ENCODE data around the gene LRCH2. TPM values are rescaled to one million over a fixed set of nuclear protein-coding genes. Genes with fewer than 3 reads are reported as not detected.
"Not testable (repeated sequence)": the region's sequence is repeated elsewhere in the genome, so short reads cannot be mapped to it uniquely, and the experiment has no call there.

LRCH2 gene
- total and polyA plus RNA-seq, 9 of the 15 experiments (the other 6 are each of a cell fraction or from before 2014, with no cell fraction given), result 1.4 to 7.2 (median 2.9) TPM

DNA sequence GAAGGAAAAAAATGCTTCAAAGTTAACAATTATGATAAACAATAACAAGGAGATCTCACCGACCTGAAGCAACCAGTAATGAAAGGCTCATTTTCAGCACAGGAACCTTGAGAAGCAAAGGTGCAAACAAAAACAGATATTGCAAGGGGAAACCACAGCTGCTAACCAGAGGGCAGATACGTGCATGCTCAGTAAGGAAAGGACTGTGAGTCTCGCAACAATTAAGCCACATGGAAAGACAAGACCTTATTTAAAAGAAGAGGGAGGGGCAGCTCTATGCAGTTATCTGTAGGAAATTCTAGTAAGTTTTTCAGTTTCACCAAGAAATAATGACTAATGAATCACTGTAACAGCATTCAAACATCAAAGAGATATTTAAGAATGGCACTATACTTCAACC, 19.3 kb downstream of the LRCH2 start (continued):
- no peak for TF ChIP-seq RNF219 (CRISPR knock-in tag; IDR thresholded peaks at IDR 0.05)
- no peak for TF ChIP-seq ZC3H4 (CRISPR knock-in tag; IDR thresholded peaks at IDR 0.05; ENCODE audit: borderline replicate concordance)

DNA sequence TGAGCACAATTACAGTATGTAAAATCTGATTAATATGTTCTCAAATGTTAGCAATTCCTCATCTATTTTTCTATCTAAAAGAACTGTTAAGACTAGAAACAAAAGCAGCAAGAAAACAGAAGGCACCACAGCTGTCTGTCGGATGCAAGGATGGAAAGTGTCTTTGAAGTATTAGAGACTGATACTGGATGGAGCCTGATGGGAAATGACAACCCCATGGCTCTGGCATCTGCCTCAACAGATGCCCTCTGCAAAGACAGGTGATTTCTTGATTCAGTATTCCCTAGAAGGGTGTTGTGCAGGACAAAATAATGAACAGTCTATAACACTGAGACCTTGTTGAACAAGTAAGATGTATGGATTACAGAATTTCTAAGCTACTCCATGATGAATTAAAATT, 19.7 kb downstream of the LRCH2 start:
- POLR2A ChIA-PET, result no interaction called here
- Histone ChIP-seq H2AFZ (ENCODE audit: low read depth, low read length) (no peak overlapping the region), H3K9me1 (ENCODE audit: control insufficient read depth, insufficient read depth, low read length) (no peaks in the 10 kb centered on the region), H3K79me2 (ENCODE audit: control insufficient read depth, insufficient read depth, low read length) (no peaks in the 10 kb centered on the region), H3K9ac (ENCODE audit: insufficient read depth in 1 of 2, low read depth in 2 of 2, low read length in 2 of 2) (no peak overlapping the region), H4K20me1 (replicated peaks; ENCODE audit: control insufficient read depth, insufficient read depth, low read length) (no peaks in the 10 kb centered on the region), H3K27me3 (ENCODE audit: control insufficient read depth in 2 of 2, insufficient read depth in 2 of 2, low read length in 2 of 2) (no peaks in the 10 kb centered on the region), H3K27ac (ENCODE audit: extremely low read depth, low read depth, low read length) (no peak overlapping the region), H3K4me3 (no peak overlapping the region), H3K4me1 (replicated peaks in 1 of 2; ENCODE audit: control insufficient read depth in 2 of 2, insufficient read depth in 2 of 2, low read length in 2 of 2) (no peaks in the 10 kb centered on the region), H3K4me2 (ENCODE audit: insufficient read depth, low read length) (no peak overlapping the region), H3K36me3 (ENCODE audit: control insufficient read depth, insufficient read depth, low read length) (no peaks in the 10 kb centered on the region), H3K9me3 (replicated peaks; ENCODE audit: control insufficient read depth, insufficient read depth, low read depth, low read length) (no peaks in the 10 kb centered on the region)
- ATAC-seq, result no peak
- in situ Hi-C loops (cut with MboI), result no loop called here
- intact Hi-C loops (cut with micrococcal nuclease), result no loop called here
- DNase-seq (ENCODE audit: extremely low read depth in 1 of 4, low spot score in 3 of 4), result no peak
- TF ChIP-seq TRIM24 (IDR thresholded peaks at IDR 0.05), result no peak
- no peak for TF ChIP-seq JUN (IDR thresholded peaks at IDR 0.05; ENCODE audit: borderline replicate concordance, low read depth, low read length)
- no peak for TF ChIP-seq JUN (CRISPR knock-in tag; IDR thresholded peaks at IDR 0.05; ENCODE audit: borderline replicate concordance)
- WGBS (ENCODE audit: insufficient coverage, low coverage, missing lambda C conversion rate), result 0% methylated on average over 1 of the region's 1 CpG
- no peak for FAIRE-seq
- CTCF ChIA-PET (ENCODE audit: low intra/inter-chr PET ratio), result no interaction called here
- no TSS peak for BruUV-seq (replicated peaks)

DNA sequence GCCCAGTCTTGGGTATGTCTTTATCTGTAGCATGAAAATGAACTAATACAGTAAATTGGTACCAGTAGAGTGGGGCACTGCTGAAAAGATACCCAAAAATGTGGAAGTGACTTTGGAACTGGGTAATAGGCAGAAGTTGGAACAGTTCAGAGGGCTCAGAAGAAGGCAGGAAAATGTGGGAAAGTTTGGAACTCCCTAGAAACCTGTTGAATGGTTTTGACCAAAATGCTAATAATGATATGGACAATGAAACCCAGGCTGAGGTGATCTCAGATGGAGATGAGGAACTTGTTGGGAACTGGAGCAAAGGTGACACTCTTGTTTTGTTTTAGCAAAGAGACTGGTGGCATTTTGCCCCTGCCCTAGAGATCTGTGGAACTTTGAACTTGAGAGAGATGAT, 24.3 kb downstream of the LRCH2 start:
- H3K27me3 ChIP-seq (ENCODE audit: control insufficient read depth in 2 of 2, insufficient read depth in 2 of 2, low read length in 2 of 2); intact Hi-C loops (cut with micrococcal nuclease); H2AFZ ChIP-seq (ENCODE audit: low read depth, low read length); FAIRE-seq; H3K4me3 ChIP-seq; in situ Hi-C loops (cut with MboI); H3K9me3 ChIP-seq (replicated peaks; ENCODE audit: control insufficient read depth, insufficient read depth, low read depth, low read length); CTCF ChIA-PET (ENCODE audit: low intra/inter-chr PET ratio); H3K79me2 ChIP-seq (ENCODE audit: control insufficient read depth, insufficient read depth, low read length); H3K9me1 ChIP-seq (ENCODE audit: control insufficient read depth, insufficient read depth, low read length); DNase-seq (ENCODE audit: extremely low read depth in 1 of 4, low spot score in 3 of 4); H3K4me2 ChIP-seq (ENCODE audit: insufficient read depth, low read length); H3K27ac ChIP-seq (ENCODE audit: extremely low read depth, low read depth, low read length); H3K9ac ChIP-seq (ENCODE audit: insufficient read depth in 1 of 2, low read depth in 2 of 2, low read length in 2 of 2); H3K36me3 ChIP-seq (ENCODE audit: control insufficient read depth, insufficient read depth, low read length); BruUV-seq (replicated peaks); H3K4me1 ChIP-seq (replicated peaks in 1 of 2; ENCODE audit: control insufficient read depth in 2 of 2, insufficient read depth in 2 of 2, low read length in 2 of 2); H4K20me1 ChIP-seq (replicated peaks; ENCODE audit: control insufficient read depth, insufficient read depth, low read length); ATAC-seq; POLR2A ChIA-PET: not testable (repeated sequence)

Measured in K562 (cell line).